ENCODE results near the gene MLLT10. TPM values are rescaled to one million over a fixed set of nuclear protein-coding genes. Genes with fewer than 3 reads are reported as not detected.

MLLT10 gene
- polyA plus RNA-seq, 3 donors from 2014 or later, result 0.81 to 5.1 (median 4.8) TPM

DNA sequence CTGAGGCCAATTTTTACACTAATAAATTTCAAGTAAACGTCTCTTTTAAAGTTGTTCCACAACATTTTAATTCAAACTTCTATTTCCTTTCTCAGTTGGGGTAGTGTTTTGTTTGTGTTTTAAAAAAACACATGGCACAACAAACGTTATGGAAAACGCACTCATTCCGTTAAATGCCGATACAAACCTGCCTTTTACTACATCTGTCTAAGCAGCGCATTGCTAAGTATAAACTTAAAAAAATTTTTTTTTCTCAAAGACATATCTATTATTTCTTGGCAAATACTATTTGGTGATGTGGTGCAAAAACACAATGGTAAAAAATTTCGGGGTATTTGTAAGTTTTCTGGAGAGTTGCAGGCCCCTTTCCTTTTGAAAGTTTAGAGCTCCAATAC is 9.9 kb upstream of the MLLT10 start:
- no peak overlapping the region for H3K4me3 Mint-ChIP-seq
- peaks cover 0 to 12% (median 0%) of the 10 kb centered on the region in 6 donors for H3K9me3 Mint-ChIP-seq
- peaks cover 48 to 69% (median 61%) of the 10 kb centered on the region in 3 donors for H3K27me3 Mint-ChIP-seq (ENCODE audit: low read depth in 3 of 3)
- peaks cover 0 to 6% (median 0%) of the 10 kb centered on the region in 3 donors for H3K36me3 Mint-ChIP-seq
- DNase-seq, result no peak
- H3K4me1 Mint-ChIP-seq, result peaks cover 32 to 49% of the 10 kb centered on the region in 2 donors
- H3K27ac Mint-ChIP-seq, result no peak overlapping the region

DNA sequence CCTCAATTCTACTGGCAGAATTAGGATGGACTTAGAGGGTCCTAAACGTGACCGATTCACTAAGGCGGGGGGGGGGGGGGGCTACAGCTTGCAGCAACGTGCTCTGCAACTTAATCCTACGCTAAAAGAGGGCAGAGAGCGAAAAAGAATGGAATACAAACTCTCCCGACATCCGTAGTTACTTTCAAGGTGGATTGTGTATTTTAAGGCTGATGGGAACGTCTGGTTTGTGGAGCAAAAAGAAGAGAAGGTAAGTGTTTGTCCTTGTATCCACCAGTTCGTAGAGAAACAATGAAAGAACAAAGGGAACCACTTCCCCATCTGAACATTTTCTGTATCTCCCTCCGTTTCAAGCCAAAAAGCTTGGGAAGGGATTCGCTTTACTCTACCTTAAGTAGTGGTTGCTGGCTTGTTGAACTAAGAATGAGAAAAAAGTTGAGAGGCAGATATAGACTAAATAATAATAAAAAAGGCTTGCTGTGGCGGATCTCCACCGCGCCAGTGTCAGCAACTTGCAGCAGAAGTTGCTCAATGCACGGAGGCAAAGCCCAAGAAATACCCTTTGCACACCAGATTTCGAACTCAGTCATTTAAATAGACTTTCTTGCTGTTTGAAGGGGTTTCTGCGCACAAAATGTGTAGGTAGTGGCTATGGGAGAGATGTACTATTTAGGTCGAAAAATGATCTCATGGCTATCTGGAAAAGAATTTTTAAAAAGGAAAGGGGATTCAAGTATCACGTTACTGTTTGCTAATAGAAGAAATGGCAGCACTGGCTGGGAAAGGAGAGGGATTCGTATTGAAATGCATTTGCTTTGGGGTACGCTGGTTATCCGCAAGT is 9.3 kb upstream of the MLLT10 start:
- peaks cover 0 to 6% (median 0%) of the 10 kb centered on the region in 3 donors for H3K36me3 Mint-ChIP-seq
- DNase-seq, result no peak
- H3K4me1 Mint-ChIP-seq, result peaks cover 26 to 43% of the 10 kb centered on the region in 2 donors
- peaks cover 0 to 11% (median 0%) of the 10 kb centered on the region in 6 donors for H3K9me3 Mint-ChIP-seq
- peak overlapping the region; percentile 86 to 92 (median 89) for H3K4me3 Mint-ChIP-seq
- peak overlapping the region; percentile 43 to 87 (median 77) for H3K27ac Mint-ChIP-seq
- peaks cover 45 to 69% (median 55%) of the 10 kb centered on the region in 3 donors for H3K27me3 Mint-ChIP-seq (ENCODE audit: low read depth in 3 of 3)

- Mint-ChIP-seq H3K4me1 (peaks cover 21 to 35% of the 10 kb centered on the region in 2 donors), H3K36me3 (peaks cover 0 to 6% (median 0%) of the 10 kb centered on the region in 3 donors), H3K27ac (peak within 1 kb of the TSS; percentile 74 to 96 (median 81)), H3K4me3 (peak within 1 kb of the TSS; percentile 90 to 97 (median 92)), H3K27me3 (ENCODE audit: low read depth in 3 of 3) (peaks cover 39 to 60% (median 47%) of the 10 kb centered on the region in 3 donors), H3K9me3 (peaks cover 0 to 7% (median 0%) of the 10 kb centered on the region in 6 donors)
- peak; percentile 40 to 53 (median 42) for DNase-seq
Measured at GRCh38 chr10:21525367-21526187, 8.5 kb upstream of the MLLT10 start, which contains the start of gene SKIDA1. Gene SKIDA1 (minus strand): TSS chr10:21525682. CDS start chr10:21517822, 7,860 bp downstream.

DNA sequence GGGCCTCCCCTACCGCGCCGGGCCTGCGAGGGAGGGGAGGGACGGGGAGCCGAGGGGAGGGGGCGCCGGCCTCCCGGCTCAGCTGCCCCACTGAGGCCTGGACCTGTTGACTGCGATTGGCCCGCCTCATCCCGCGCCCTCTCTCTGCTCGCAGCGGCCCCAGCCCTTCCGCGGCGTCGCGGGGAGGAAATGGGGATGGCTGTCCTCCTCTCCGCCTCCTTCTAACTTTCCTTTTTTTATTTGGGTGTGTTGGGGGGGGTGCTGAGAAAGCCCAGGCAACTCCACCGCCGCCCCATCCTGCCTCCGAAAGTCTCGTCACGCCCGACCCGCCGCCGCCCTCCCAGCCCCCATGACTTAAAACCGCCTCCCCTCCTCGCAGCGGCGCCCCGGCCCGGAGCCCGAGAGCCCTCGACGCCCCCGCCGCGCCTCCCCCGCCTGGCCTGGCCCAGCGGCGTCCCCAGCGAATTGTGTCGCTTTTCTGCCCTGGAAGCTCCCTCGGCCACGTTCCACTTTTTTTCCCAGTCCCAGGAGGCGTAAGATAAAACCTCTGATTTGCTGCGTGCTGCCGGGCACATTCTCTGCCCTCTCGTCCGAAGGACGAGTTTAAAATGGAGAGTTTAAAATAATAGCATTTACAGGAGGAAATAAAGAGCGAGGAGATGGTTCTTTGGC is 7.7 kb upstream of the MLLT10 start:
- Mint-ChIP-seq H3K27ac (peak overlapping the region; percentile 74 to 96 (median 80)), H3K27me3 (ENCODE audit: low read depth in 3 of 3) (peaks cover 38 to 56% (median 40%) of the 10 kb centered on the region in 3 donors), H3K9me3 (peaks cover 0 to 7% (median 0%) of the 10 kb centered on the region in 6 donors), H3K4me3 (peak overlapping the region; percentile 89 to 97 (median 91)), H3K36me3 (peaks cover 0 to 6% (median 0%) of the 10 kb centered on the region in 3 donors), H3K4me1 (peaks cover 21 to 32% of the 10 kb centered on the region in 2 donors)
- peak; percentile 46 to 54 (median 48) for DNase-seq

GRCh38 chr10:21526860-21527597 is 7.0 kb upstream of the MLLT10 start:
- Mint-ChIP-seq H3K36me3 (peaks cover 0 to 6% (median 0%) of the 10 kb centered on the region in 3 donors), H3K27ac (peak overlapping the region; percentile 63 to 96 (median 78)), H3K4me3 (peak overlapping the region; percentile 89 to 97 (median 91)), H3K27me3 (ENCODE audit: low read depth in 3 of 3) (peaks cover 38 to 56% (median 40%) of the 10 kb centered on the region in 3 donors), H3K4me1 (peaks cover 21 to 32% of the 10 kb centered on the region in 2 donors), H3K9me3 (peaks cover 0 to 7% (median 0%) of the 10 kb centered on the region in 6 donors)
- peak in 2 of 3 donors; percentile 33 to 41 for DNase-seq

- H3K9me3 Mint-ChIP-seq, result peaks cover 0 to 7% (median 0%) of the 10 kb centered on the region in 6 donors
- H3K27me3 Mint-ChIP-seq (ENCODE audit: low read depth in 3 of 3), result peaks cover 38 to 54% (median 40%) of the 10 kb centered on the region in 3 donors
- peaks cover 23 to 35% of the 10 kb centered on the region in 2 donors for H3K4me1 Mint-ChIP-seq
- peak overlapping the region; percentile 75 to 83 (median 79) for H3K4me3 Mint-ChIP-seq
- peak overlapping the region in 3 of 6 donors; percentile 43 to 79 (median 70) for H3K27ac Mint-ChIP-seq
- DNase-seq, result no peak
- peaks cover 0 to 6% (median 0%) of the 10 kb centered on the region in 3 donors for H3K36me3 Mint-ChIP-seq
Measured at GRCh38 chr10:21527598-21528235, 6.3 kb upstream of the MLLT10 start.

DNA sequence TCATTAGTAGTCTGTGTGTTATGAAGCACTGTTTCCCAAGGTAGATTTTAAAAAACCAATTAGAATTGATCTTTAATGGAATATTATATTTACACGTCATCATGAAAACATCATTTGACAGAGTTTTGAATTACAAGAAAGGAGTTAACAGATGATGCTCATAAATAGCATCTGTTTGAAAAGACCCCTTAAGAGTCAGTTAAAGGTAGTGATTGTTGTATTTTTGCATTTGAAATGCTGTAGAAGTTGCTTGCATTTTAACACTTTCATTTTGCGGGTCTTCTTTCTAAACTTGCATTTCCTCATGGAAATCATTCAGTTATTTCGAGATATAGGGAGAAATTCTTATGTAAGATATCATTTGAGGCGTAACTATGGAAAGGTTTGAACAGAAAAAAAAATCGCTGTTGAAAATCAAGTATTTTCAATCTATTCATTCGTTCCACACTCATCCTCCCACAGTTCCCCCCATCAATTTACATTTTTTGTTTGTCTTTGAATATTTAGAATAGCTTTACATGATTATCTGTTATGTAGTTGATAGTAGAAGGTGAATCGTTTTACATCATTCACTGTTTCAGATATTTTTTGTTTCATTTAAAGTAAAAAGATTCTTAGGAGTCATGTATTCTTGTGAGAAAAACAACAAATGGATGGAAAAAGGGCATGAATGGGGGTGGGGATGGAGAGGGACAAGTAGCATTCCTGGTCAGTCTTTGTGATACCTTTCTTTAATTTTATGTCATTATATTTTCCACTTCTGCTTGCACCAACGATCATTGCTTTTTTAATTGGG is 5.6 kb upstream of the MLLT10 start:
- Mint-ChIP-seq H3K4me1 (peaks cover 30 to 42% of the 10 kb centered on the region in 2 donors), H3K4me3 (peak overlapping the region; percentile 29 to 42 (median 39)), H3K27me3 (ENCODE audit: low read depth in 3 of 3) (peaks cover 38 to 55% (median 38%) of the 10 kb centered on the region in 3 donors), H3K27ac (no peak overlapping the region), H3K36me3 (peaks cover 0 to 3% (median 0%) of the 10 kb centered on the region in 3 donors), H3K9me3 (peaks cover 0 to 7% (median 0%) of the 10 kb centered on the region in 6 donors)
- no peak for DNase-seq

GRCh38 chr10:21529032-21529910 is 4.8 kb upstream of the MLLT10 start:
- Mint-ChIP-seq H3K4me3 (no peak overlapping the region), H3K4me1 (peaks cover 32 to 45% of the 10 kb centered on the region in 2 donors), H3K27ac (no peak overlapping the region), H3K27me3 (ENCODE audit: low read depth in 3 of 3) (peaks cover 36 to 54% (median 38%) of the 10 kb centered on the region in 3 donors), H3K9me3 (peaks cover 0 to 4% (median 0%) of the 10 kb centered on the region in 6 donors), H3K36me3 (no peaks in the 10 kb centered on the region)
- no peak for DNase-seq

DNA sequence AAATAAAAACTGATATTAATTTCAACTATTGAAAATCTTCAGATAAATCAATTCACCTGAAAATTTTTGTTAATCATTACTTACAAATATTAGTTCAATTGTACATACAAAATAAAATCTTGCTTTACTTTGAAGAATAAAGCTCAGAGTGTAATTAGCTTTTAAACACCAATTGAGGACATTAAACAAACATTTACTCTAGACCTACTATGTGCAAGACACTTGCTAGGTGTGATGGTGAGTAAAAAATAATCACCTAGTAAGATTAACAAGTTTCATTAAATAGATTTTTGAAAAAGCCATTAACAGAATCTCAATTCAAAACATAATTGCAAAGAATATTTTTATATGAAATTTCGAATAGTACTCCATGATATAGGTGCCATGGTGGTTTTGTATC is 3.9 kb upstream of the MLLT10 start:
- Mint-ChIP-seq H3K36me3 (no peaks in the 10 kb centered on the region), H3K27me3 (ENCODE audit: low read depth in 3 of 3) (peaks cover 31 to 51% (median 33%) of the 10 kb centered on the region in 3 donors), H3K4me1 (peaks cover 25 to 39% of the 10 kb centered on the region in 2 donors), H3K9me3 (peaks cover 0 to 2% (median 0%) of the 10 kb centered on the region in 6 donors), H3K4me3 (no peak overlapping the region), H3K27ac (no peak overlapping the region)
- DNase-seq, result no peak

DNA sequence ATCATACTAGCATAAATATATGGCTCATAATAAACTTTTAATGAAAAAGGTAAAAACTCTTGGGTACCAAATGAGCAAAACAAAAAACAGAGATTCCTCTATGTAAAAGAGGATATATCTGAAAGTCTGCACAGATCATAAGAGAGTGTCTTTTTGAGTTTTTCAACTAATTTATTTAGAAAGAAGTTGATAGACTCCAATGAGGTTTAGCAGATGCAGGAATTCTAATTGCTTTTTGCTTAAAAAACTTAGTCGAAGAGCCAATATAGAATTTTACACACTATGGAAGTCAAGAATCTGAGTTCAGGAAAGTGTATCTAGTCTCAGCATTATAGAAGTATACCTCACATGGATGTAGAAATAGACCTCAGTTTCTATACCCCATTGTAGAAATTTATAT is 3.4 kb upstream of the MLLT10 start:
- H3K4me3 Mint-ChIP-seq, result no peak overlapping the region
- peaks cover 24 to 39% of the 10 kb centered on the region in 2 donors for H3K4me1 Mint-ChIP-seq
- no peak overlapping the region for H3K27ac Mint-ChIP-seq

More for the DNA sequence above, 3.4 kb upstream of the MLLT10 start:
- DNase-seq, result no peak
- peaks cover 29 to 46% (median 29%) of the 10 kb centered on the region in 3 donors for H3K27me3 Mint-ChIP-seq (ENCODE audit: low read depth in 3 of 3)
- H3K9me3 Mint-ChIP-seq, result peaks cover 0 to 2% (median 0%) of the 10 kb centered on the region in 6 donors
- no peaks in the 10 kb centered on the region for H3K36me3 Mint-ChIP-seq

Data from immature natural killer cell (primary cell).